Measurements from ENCODE around the gene ATG14. TPM values are rescaled to one million over a fixed set of nuclear protein-coding genes. Genes with fewer than 3 reads are reported as not detected.

The ATG14 gene
- polyA plus RNA-seq, 1 experiment = 9.2 TPM

GRCh38 chr14:55316564-55316963 is 95.1 kb downstream of the ATG14 start:
- DNase-seq (ENCODE audit: low read depth) = no peak
- no peak overlapping the region for H3K4me3 ChIP-seq (ENCODE audit: low read depth, low read length)
- CTCF ChIA-PET = interaction anchor here (0.6 to 2.3 kb wide), 3 partner anchors 9 to 46 kb away, joined by 3 to 7 read pairs (median 3); no protein-coding TSS in a partner anchor
- H3K27me3 ChIP-seq (ENCODE audit: control insufficient read depth, insufficient read depth, low read length) = no peaks in the 10 kb centered on the region
- no peaks in the 10 kb centered on the region; the same call in 1 of the 2 replicates for H3K36me3 ChIP-seq (ENCODE audit: control insufficient read depth, insufficient read depth, low read length)
- POLR2A ChIA-PET = no interaction called here
- TF ChIP-seq, protein P1, sequence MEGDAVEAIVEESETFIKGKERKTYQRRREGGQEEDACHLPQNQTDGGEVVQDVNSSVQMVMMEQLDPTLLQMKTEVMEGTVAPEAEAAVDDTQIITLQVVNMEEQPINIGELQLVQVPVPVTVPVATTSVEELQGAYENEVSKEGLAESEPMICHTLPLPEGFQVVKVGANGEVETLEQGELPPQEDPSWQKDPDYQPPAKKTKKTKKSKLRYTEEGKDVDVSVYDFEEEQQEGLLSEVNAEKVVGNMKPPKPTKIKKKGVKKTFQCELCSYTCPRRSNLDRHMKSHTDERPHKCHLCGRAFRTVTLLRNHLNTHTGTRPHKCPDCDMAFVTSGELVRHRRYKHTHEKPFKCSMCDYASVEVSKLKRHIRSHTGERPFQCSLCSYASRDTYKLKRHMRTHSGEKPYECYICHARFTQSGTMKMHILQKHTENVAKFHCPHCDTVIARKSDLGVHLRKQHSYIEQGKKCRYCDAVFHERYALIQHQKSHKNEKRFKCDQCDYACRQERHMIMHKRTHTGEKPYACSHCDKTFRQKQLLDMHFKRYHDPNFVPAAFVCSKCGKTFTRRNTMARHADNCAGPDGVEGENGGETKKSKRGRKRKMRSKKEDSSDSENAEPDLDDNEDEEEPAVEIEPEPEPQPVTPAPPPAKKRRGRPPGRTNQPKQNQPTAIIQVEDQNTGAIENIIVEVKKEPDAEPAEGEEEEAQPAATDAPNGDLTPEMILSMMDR (IDR thresholded peaks at IDR 0.05; ENCODE audit: insufficient read depth, low read depth, low read length) = no peak

Small RNA genes within 50 kb of the gene (small RNA-seq; reads per million reads assigned to genes)
- gene AL356801.1 (ENCODE audit: insufficient read length, low read depth, low replicate concordance) = not detected

Other genes with a start within 250 kb of the ATG14 start
- gene DLGAP5, start 220.2 kb downstream of the ATG14 start, polyA plus RNA-seq (2011; rRNA removed) = 8.9 and 18.3 TPM in 2 replicates
- 15.0 and 16.9 TPM in 2 replicates for gene FBXO34, start 140.4 kb downstream of the ATG14 start, polyA plus RNA-seq (2011; rRNA removed)
- gene TBPL2, start 28.8 kb upstream of the ATG14 start, polyA plus RNA-seq (2011; rRNA removed) = not detected in 2 replicates
- 25.6 and 64.0 TPM in 2 replicates for gene KTN1, start 168.4 kb upstream of the ATG14 start, polyA plus RNA-seq (2011; rRNA removed)

All from BJ (cell line).